SK-N-SH (cell line): ENCODE measurements around the gene ATP2B2. TPM values are rescaled to one million over a fixed set of nuclear protein-coding genes. Genes with fewer than 3 reads are reported as not detected.

ENCODE experiments used
- CTCF ChIA-PET: fragments of 300-600, 350-600 bp; formaldehyde crosslinking; extraction: SDS; loops from one replicate; lab custom pipeline; 2021; lab: Yijun Ruan, JAX
- POLR2A ChIA-PET: fragments of 350-600 bp; sonication (Branson Sonifier 250); formaldehyde crosslinking; extraction: SDS; loops from one replicate; lab custom pipeline; 2020; ENCODE audit warnings: antibody characterized with exemption, inconsistent platforms; lab: Yijun Ruan, JAX
- DNase-seq: peaks from one replicate; pipeline ENCODE4 v3.0.0; 2012
- H2AFZ ChIP-seq: fragments of 200-600 bp; sonication (generic); 2 replicates; pipeline ENCODE4 v1.8.1; 2016; ENCODE audit warnings: antibody characterized with exemption, mild to moderate bottlenecking, low read depth
- H3F3A ChIP-seq: fragments of 200-600 bp; sonication (generic); replicated peaks from 2 replicates; pipeline ENCODE3; 2016; ENCODE audit warnings: antibody characterized with exemption, mild to moderate bottlenecking; ENCODE audit not compliant: insufficient read depth
- H3K27ac ChIP-seq, 2 experiments: fragments of 200-500 bp in 1 of 2; fragments of 200-600 bp in 1 of 2; sonication (Bioruptor generic) in 1 of 2; sonication (generic), shearing (Covaris generic) in 1 of 2; 2 replicates each; pipeline versions ENCODE4 v1.5.1 to v1.6.1; 2014 to 2016; ENCODE audit warnings: low read depth in 2 of 2, inconsistent platforms in 1 of 2, low read length in 1 of 2, mild to moderate bottlenecking in 1 of 2, mixed read lengths in 1 of 2
- H3K27me3 ChIP-seq: fragments of 200-600 bp; sonication (generic), shearing (Covaris generic); 2 replicates; pipeline ENCODE4 v1.6.1; 2016; ENCODE audit warnings: mixed run types; ENCODE audit not compliant: insufficient read depth
- H3K36me3 ChIP-seq, 2 experiments: fragments of 200-500 bp in 1 of 2; fragments of 200-600 bp in 1 of 2; sonication (Bioruptor generic) in 1 of 2; sonication (generic) in 1 of 2; replicated peaks in 1 of 2; 2 replicates each; pipeline versions ENCODE3 to v1.5.1; 2014 to 2016; ENCODE audit warnings: low read length in 1 of 2, mild to moderate bottlenecking in 1 of 2; ENCODE audit not compliant: insufficient read depth in 2 of 2, control insufficient read depth in 1 of 2
- H3K4me1 ChIP-seq, 2 experiments: fragments of 200-500 bp in 1 of 2; fragments of 200-600 bp in 1 of 2; sonication (Bioruptor generic) in 1 of 2; sonication (generic), shearing (Covaris generic) in 1 of 2; 2 replicates each; pipeline versions ENCODE4 v1.5.1 to v1.6.1; 2014 to 2016; ENCODE audit warnings: low read depth in 1 of 2, low read length in 1 of 2, mixed run types in 1 of 2; ENCODE audit not compliant: insufficient read depth in 2 of 2, control insufficient read depth in 1 of 2
- H3K4me2 ChIP-seq: fragments of 200-600 bp; sonication (generic), shearing (Covaris generic); 2 replicates; pipeline ENCODE4 v1.6.1; 2017; ENCODE audit warnings: mixed run types
- H3K4me3 ChIP-seq, 2 experiments: fragments of 200-500 bp in 1 of 2; fragments of 200-600 bp in 1 of 2; sonication (Bioruptor generic) in 1 of 2; sonication (generic), shearing (Covaris generic) in 1 of 2; 2 replicates each; pipeline versions ENCODE4 v1.5.1 to v1.8.1; 2014 to 2016; ENCODE audit warnings: low read depth in 2 of 2, inconsistent platforms in 1 of 2, low read length in 1 of 2, mild to moderate bottlenecking in 1 of 2, mixed read lengths in 1 of 2, moderate library complexity in 1 of 2
- H3K79me2 ChIP-seq: fragments of 200-600 bp; sonication (generic); 2 replicates; pipeline ENCODE4 v1.8.1; 2017; ENCODE audit warnings: mild to moderate bottlenecking; ENCODE audit not compliant: insufficient read depth
- H3K9ac ChIP-seq: fragments of 200-600 bp; sonication (generic); 2 replicates; pipeline ENCODE4 v1.6.1; 2017; ENCODE audit warnings: mixed run types
- H3K9me2 ChIP-seq: fragments of 200-600 bp; sonication (generic); 2 replicates; pipeline ENCODE4 v1.6.1; 2017; ENCODE audit warnings: mixed run types
- H3K9me3 ChIP-seq: fragments of 200-600 bp; sonication (generic); 2 replicates; pipeline ENCODE4 v1.6.1; 2017; ENCODE audit warnings: mixed run types, mild to moderate bottlenecking, moderate library complexity
- H4K20me1 ChIP-seq: fragments of 200-600 bp; sonication (generic); 2 replicates; pipeline ENCODE4 v1.6.1; 2017; ENCODE audit warnings: mild to moderate bottlenecking, mixed run types; ENCODE audit not compliant: insufficient read depth
- ELF1 ChIP-seq: IDR thresholded peaks from 2 replicates; pipeline ENCODE4 v1.4.0; 2012
- EP300 ChIP-seq, 2 experiments: IDR thresholded peaks; 2 replicates each; pipeline versions ENCODE4 v1.4.0 to v1.6.1; 2012; ENCODE audit warnings: borderline replicate concordance in 1 of 2, low read depth in 1 of 2, low read length in 1 of 2
- FOXM1 ChIP-seq: IDR thresholded peaks from 2 replicates; pipeline ENCODE4 v1.4.0; 2012; ENCODE audit warnings: low read depth, mild to moderate bottlenecking
- GABPA ChIP-seq: IDR thresholded peaks from 2 replicates; pipeline ENCODE4 v1.4.0; 2012; ENCODE audit warnings: low read depth, mild to moderate bottlenecking
- JUND ChIP-seq: IDR thresholded peaks from 2 replicates; pipeline ENCODE4 v1.4.0; 2012
- MEF2A ChIP-seq: IDR thresholded peaks from 2 replicates; pipeline ENCODE4 v1.4.0; 2012; ENCODE audit warnings: low read depth, borderline replicate concordance
- NFIC ChIP-seq: IDR thresholded peaks from 2 replicates; pipeline ENCODE4 v1.4.0; 2012; ENCODE audit warnings: borderline replicate concordance
- POLR2AphosphoS5 ChIP-seq: IDR thresholded peaks from 2 replicates; pipeline ENCODE4 v1.6.1; 2012; ENCODE audit warnings: low read depth, low read length
- RAD21 ChIP-seq: IDR thresholded peaks from 2 replicates; pipeline ENCODE4 v1.6.1; 2012; ENCODE audit warnings: mild to moderate bottlenecking, low read length
- RXRA ChIP-seq: IDR thresholded peaks from 2 replicates; pipeline ENCODE4 v1.4.0; 2012; ENCODE audit warnings: low read depth, mild to moderate bottlenecking, borderline replicate concordance
- SIN3A ChIP-seq: IDR thresholded peaks from 2 replicates; pipeline ENCODE4 v1.6.1; 2012; ENCODE audit warnings: low read depth, mild to moderate bottlenecking, low read length, moderate library complexity, borderline replicate concordance
- SMC3 ChIP-seq: IDR thresholded peaks from 2 replicates; pipeline ENCODE4 v1.6.1; 2012; ENCODE audit warnings: low read depth, low read length, improper control_type of control experiment
- TAF1 ChIP-seq: IDR thresholded peaks from 2 replicates; pipeline ENCODE4 v1.6.1; 2012; ENCODE audit warnings: low read depth, mild to moderate bottlenecking, low read length, moderate library complexity, borderline replicate concordance
- WGBS: methylation state at CpG from one replicate; pipeline ENCODE4 v1.1.6; 2017; ENCODE audit warnings: low lambda C conversion rate; 5-methylcytosine and 5-hydroxymethylcytosine counted together
- polyA plus RNA-seq, 3 experiments: library from polyadenylated mRNA; depleted of rRNA; stranded (reverse); fragments of >200 nt; gene quantifications; 2 replicates each; pipeline ENCODE4 v1.2.3, GENCODE V29; 2012
- TF ChIP-seq, protein P1 (sequence below): IDR thresholded peaks from 2 replicates; pipeline ENCODE4 v1.4.0; 2012; ENCODE audit warnings: low read depth
- TF ChIP-seq, protein P2 (sequence below): IDR thresholded peaks from 2 replicates; pipeline ENCODE4; 2012
- TF ChIP-seq, protein P3 (sequence below): IDR thresholded peaks from 2 replicates; pipeline ENCODE4 v1.4.0; 2012; ENCODE audit warnings: low read depth, borderline replicate concordance
- TF ChIP-seq, protein P4 (sequence below): fragments of 200-600 bp; sonication (generic); IDR thresholded peaks from 2 replicates; pipeline ENCODE4 v1.6.1; 2017; ENCODE audit warnings: antibody characterized with exemption, mild to moderate bottlenecking, moderate library complexity
- TF ChIP-seq, protein P5 (sequence below): fragments of 150-350 bp; IDR thresholded peaks from 2 replicates; pipeline ENCODE4 v1.6.1; 2016; ENCODE audit warnings: mild to moderate bottlenecking, low read depth, low read length
- TF ChIP-seq, protein P6 (sequence below): IDR thresholded peaks from 2 replicates; pipeline ENCODE4 v1.6.1; 2012; ENCODE audit warnings: mild to moderate bottlenecking, low read depth, low read length, moderate library complexity

ATP2B2 gene
- polyA plus RNA-seq, 1 of the 3 experiments (the other 2 are of a cell fraction), result 0.15 TPM

DNA sequence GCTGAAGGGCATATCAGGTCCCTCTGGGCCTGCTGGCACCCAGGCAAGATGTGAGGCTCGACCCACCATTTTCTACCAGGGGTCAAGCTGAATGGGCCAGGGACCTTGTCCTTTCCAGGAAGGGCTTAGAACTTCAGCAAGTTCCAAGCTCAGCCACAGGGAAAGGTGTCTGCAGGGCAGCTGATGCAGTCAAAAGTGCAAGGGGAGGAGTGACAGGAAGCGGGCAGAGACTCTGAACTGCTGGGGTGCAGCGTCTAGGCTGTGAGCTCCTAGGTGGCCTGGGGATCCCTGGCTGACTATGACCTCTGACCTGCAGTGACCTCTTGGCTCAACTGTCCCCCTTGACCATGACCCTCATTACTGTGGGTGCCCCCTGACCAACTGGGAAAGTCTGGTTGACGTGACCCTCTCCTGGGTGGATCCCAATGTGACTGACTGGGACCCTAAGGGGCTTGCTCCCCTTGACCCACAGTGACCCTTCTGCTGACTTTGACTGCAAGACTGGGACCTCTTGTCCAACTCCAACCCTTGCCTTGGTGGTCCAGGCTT, 170.1 kb downstream of the ATP2B2 start:
- no peak for DNase-seq
- CTCF ChIA-PET, result interaction anchor here (0.8 to 2.7 kb wide), 3 partner anchors 9 to 27 kb away, joined by 3 to 19 read pairs (median 3); partner anchors contain the start of gene SEC13
- H3K4me2 ChIP-seq, result no peak overlapping the region
- H4K20me1 ChIP-seq, result no peaks in the 10 kb centered on the region
- H2AFZ ChIP-seq, result no peak overlapping the region
- H3F3A ChIP-seq, result no peaks in the 10 kb centered on the region
- 25% methylated on average over 2 of the region's 4 CpGs for WGBS
- H3K9ac ChIP-seq, result no peak overlapping the region
- no peaks in the 10 kb centered on the region for H3K9me2 ChIP-seq
- POLR2A ChIA-PET, result no interaction called here
- H3K79me2 ChIP-seq, result no peaks in the 10 kb centered on the region
- H3K4me3 ChIP-seq, result no peak overlapping the region
- H3K27me3 ChIP-seq, result peaks cover 24% of the 10 kb centered on the region; the same call in 1 of the 2 replicates
- H3K27ac ChIP-seq, result no peak overlapping the region
- TF ChIP-seq, protein P1, sequence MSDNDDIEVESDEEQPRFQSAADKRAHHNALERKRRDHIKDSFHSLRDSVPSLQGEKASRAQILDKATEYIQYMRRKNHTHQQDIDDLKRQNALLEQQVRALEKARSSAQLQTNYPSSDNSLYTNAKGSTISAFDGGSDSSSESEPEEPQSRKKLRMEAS, result no peak
- TF ChIP-seq, protein P2, sequence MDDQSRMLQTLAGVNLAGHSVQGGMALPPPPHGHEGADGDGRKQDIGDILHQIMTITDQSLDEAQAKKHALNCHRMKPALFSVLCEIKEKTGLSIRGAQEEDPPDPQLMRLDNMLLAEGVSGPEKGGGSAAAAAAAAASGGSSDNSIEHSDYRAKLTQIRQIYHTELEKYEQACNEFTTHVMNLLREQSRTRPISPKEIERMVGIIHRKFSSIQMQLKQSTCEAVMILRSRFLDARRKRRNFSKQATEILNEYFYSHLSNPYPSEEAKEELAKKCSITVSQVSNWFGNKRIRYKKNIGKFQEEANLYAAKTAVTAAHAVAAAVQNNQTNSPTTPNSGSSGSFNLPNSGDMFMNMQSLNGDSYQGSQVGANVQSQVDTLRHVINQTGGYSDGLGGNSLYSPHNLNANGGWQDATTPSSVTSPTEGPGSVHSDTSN, result no peak
- TF ChIP-seq ELF1, result no peak
- TF ChIP-seq TAF1, result no peak
- no peak for TF ChIP-seq RAD21
- no peak for TF ChIP-seq FOXM1
- no peak for TF ChIP-seq JUND
- TF ChIP-seq, protein P3, sequence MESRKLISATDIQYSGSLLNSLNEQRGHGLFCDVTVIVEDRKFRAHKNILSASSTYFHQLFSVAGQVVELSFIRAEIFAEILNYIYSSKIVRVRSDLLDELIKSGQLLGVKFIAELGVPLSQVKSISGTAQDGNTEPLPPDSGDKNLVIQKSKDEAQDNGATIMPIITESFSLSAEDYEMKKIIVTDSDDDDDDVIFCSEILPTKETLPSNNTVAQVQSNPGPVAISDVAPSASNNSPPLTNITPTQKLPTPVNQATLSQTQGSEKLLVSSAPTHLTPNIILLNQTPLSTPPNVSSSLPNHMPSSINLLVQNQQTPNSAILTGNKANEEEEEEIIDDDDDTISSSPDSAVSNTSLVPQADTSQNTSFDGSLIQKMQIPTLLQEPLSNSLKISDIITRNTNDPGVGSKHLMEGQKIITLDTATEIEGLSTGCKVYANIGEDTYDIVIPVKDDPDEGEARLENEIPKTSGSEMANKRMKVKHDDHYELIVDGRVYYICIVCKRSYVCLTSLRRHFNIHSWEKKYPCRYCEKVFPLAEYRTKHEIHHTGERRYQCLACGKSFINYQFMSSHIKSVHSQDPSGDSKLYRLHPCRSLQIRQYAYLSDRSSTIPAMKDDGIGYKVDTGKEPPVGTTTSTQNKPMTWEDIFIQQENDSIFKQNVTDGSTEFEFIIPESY, result no peak
- no peak for TF ChIP-seq EP300 (IDR thresholded peaks at IDR 0.05; ENCODE audit: borderline replicate concordance in 1 of 2, low read depth in 1 of 2, low read length in 1 of 2)
- no peak for TF ChIP-seq POLR2AphosphoS5
- TF ChIP-seq RXRA, result no peak
- TF ChIP-seq NFIC, result no peak
- TF ChIP-seq, protein P4, sequence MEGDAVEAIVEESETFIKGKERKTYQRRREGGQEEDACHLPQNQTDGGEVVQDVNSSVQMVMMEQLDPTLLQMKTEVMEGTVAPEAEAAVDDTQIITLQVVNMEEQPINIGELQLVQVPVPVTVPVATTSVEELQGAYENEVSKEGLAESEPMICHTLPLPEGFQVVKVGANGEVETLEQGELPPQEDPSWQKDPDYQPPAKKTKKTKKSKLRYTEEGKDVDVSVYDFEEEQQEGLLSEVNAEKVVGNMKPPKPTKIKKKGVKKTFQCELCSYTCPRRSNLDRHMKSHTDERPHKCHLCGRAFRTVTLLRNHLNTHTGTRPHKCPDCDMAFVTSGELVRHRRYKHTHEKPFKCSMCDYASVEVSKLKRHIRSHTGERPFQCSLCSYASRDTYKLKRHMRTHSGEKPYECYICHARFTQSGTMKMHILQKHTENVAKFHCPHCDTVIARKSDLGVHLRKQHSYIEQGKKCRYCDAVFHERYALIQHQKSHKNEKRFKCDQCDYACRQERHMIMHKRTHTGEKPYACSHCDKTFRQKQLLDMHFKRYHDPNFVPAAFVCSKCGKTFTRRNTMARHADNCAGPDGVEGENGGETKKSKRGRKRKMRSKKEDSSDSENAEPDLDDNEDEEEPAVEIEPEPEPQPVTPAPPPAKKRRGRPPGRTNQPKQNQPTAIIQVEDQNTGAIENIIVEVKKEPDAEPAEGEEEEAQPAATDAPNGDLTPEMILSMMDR, result no peak
- TF ChIP-seq, protein P5, sequence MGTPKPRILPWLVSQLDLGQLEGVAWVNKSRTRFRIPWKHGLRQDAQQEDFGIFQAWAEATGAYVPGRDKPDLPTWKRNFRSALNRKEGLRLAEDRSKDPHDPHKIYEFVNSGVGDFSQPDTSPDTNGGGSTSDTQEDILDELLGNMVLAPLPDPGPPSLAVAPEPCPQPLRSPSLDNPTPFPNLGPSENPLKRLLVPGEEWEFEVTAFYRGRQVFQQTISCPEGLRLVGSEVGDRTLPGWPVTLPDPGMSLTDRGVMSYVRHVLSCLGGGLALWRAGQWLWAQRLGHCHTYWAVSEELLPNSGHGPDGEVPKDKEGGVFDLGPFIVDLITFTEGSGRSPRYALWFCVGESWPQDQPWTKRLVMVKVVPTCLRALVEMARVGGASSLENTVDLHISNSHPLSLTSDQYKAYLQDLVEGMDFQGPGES, result no peak
- TF ChIP-seq, protein P6, sequence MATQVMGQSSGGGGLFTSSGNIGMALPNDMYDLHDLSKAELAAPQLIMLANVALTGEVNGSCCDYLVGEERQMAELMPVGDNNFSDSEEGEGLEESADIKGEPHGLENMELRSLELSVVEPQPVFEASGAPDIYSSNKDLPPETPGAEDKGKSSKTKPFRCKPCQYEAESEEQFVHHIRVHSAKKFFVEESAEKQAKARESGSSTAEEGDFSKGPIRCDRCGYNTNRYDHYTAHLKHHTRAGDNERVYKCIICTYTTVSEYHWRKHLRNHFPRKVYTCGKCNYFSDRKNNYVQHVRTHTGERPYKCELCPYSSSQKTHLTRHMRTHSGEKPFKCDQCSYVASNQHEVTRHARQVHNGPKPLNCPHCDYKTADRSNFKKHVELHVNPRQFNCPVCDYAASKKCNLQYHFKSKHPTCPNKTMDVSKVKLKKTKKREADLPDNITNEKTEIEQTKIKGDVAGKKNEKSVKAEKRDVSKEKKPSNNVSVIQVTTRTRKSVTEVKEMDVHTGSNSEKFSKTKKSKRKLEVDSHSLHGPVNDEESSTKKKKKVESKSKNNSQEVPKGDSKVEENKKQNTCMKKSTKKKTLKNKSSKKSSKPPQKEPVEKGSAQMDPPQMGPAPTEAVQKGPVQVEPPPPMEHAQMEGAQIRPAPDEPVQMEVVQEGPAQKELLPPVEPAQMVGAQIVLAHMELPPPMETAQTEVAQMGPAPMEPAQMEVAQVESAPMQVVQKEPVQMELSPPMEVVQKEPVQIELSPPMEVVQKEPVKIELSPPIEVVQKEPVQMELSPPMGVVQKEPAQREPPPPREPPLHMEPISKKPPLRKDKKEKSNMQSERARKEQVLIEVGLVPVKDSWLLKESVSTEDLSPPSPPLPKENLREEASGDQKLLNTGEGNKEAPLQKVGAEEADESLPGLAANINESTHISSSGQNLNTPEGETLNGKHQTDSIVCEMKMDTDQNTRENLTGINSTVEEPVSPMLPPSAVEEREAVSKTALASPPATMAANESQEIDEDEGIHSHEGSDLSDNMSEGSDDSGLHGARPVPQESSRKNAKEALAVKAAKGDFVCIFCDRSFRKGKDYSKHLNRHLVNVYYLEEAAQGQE, result no peak
- no peak for TF ChIP-seq GABPA
- TF ChIP-seq MEF2A, result no peak
- TF ChIP-seq SIN3A, result no peak
- no peak for TF ChIP-seq SMC3
- TF ChIP-seq, all 33 proteins: peak for 0
- Histone ChIP-seq H3K36me3 (no peaks in the 10 kb centered on the region), H3K9me3 (no peaks in the 10 kb centered on the region), H3K4me1 (no peaks in the 10 kb centered on the region)
